A549 (cell line): Measurements from ENCODE around the gene CDC73. TPM values are rescaled to one million over a fixed set of nuclear protein-coding genes. Genes with fewer than 3 reads are reported as not detected.

Experiments used
- ATAC-seq, 2 experiments: fragments of 200-7000 bp in 1 of 2; fragments of >200 bp in 1 of 2; cut with Nextera tagmentation in 1 of 2; cut with Tn5 transposase in 1 of 2; 3 replicates each; pipeline versions ENCODE4 v1.8.0 to v1.9.1; 2018 to 2020; ENCODE audit warnings: mild to moderate bottlenecking in 1 of 2, moderate library complexity in 1 of 2
- CTCF ChIA-PET: fragments of 300-600 bp; sonication (Branson Sonifier 250); formaldehyde crosslinking; extraction: SDS; loops from one replicate; lab custom pipeline; 2021; ENCODE audit warnings: antibody characterized with exemption, inconsistent platforms; lab: Yijun Ruan, JAX
- POLR2A ChIA-PET: fragments of 350-600 bp; formaldehyde crosslinking; extraction: SDS; loops from one replicate; lab custom pipeline; 2021; ENCODE audit warnings: antibody characterized with exemption, inconsistent platforms; lab: Yijun Ruan, JAX
- DNase-seq, 2 experiments: peaks; one replicate each; pipeline versions ENCODE4 v3.0.0 to v3.0.0-alpha.2; 2011 to 2016; ENCODE audit warnings: low read depth in 1 of 2, low spot score in 1 of 2
- FAIRE-seq: peaks from 2 replicates; lab custom pipeline; 2011; peaks lifted over from hg19 to GRCh38; lab: Jason Lieb, UNC
- H3K27ac ChIP-seq, 2 experiments: fragments of >200 bp; sonication (Bioruptor Twin); formaldehyde crosslinking; 3 replicates each; pipeline ENCODE4 v1.5.1; 2016 to 2017
- H3K4me1 ChIP-seq: fragments of >200 bp; sonication (Bioruptor Twin); formaldehyde crosslinking; 3 replicates; pipeline ENCODE4 v1.6.1; 2016
- H3K4me2 ChIP-seq: fragments of >200 bp; sonication (Bioruptor Twin); formaldehyde crosslinking; 3 replicates; pipeline ENCODE4 v1.6.1; 2016
- H3K4me3 ChIP-seq: fragments of >200 bp; sonication (Bioruptor Twin); formaldehyde crosslinking; 3 replicates; pipeline ENCODE4 v1.5.1; 2016
- H3K9me3 ChIP-seq: fragments of >200 bp; sonication (Bioruptor Twin); formaldehyde crosslinking; 3 replicates; pipeline ENCODE4 v1.6.1; 2016
- CBX2 ChIP-seq: fragments of 200-600 bp; sonication (generic); IDR thresholded peaks from 2 replicates; pipeline ENCODE4 v1.6.1; 2016; ENCODE audit warnings: low read depth, mild to moderate bottlenecking, borderline replicate concordance
- EHMT2 ChIP-seq: fragments of 200-600 bp; sonication (generic); IDR thresholded peaks from 2 replicates; pipeline ENCODE4 v1.6.1; 2016; ENCODE audit warnings: antibody characterized with exemption, low read depth, mild to moderate bottlenecking, moderate library complexity
- EP300 ChIP-seq, 2 experiments: fragments of >200 bp; sonication (Bioruptor Twin); formaldehyde crosslinking; IDR thresholded peaks; 2 replicates in 1 of 2; 3 replicates in 1 of 2; pipeline ENCODE4 v1.6.1; 2016 to 2017
- FOSB ChIP-seq: fragments of 250-450 bp; sonication (Bioruptor Pico); IDR thresholded peaks from 2 replicates; pipeline ENCODE4 v1.5.0; 2020; ENCODE audit warnings: mild to moderate bottlenecking, moderate library complexity
- FOXS1 ChIP-seq: fragments of 250-450 bp; sonication (Bioruptor Pico); IDR thresholded peaks from 2 replicates; pipeline ENCODE4 v1.5.0; 2020; ENCODE audit warnings: mild to moderate bottlenecking, moderate library complexity
- HOXA7 ChIP-seq: fragments of 250-450 bp; sonication (Bioruptor Pico); IDR thresholded peaks from 2 replicates; pipeline ENCODE4 v1.5.0; 2020; ENCODE audit warnings: mild to moderate bottlenecking, moderate library complexity
- JUN ChIP-seq, 2 experiments: fragments of >200 bp; sonication (Bioruptor Twin); formaldehyde crosslinking; IDR thresholded peaks; 2 replicates in 1 of 2; 3 replicates in 1 of 2; pipeline ENCODE4 v1.6.1; 2016 to 2017
- KDM5A ChIP-seq: fragments of 200-600 bp; sonication (generic); IDR thresholded peaks from 2 replicates; pipeline ENCODE4 v1.6.1; 2016; ENCODE audit warnings: antibody characterized with exemption, mild to moderate bottlenecking
- MAX ChIP-seq: IDR thresholded peaks from 2 replicates; pipeline ENCODE4 v1.6.1; 2012
- MYC ChIP-seq: IDR thresholded peaks from 2 replicates; pipeline ENCODE4 v1.6.1; 2012; ENCODE audit warnings: mild to moderate bottlenecking, inconsistent platforms, low read length, improper control_type of control experiment, borderline replicate concordance
- NFE2L2 ChIP-seq: fragments of 150-350 bp; conservative IDR thresholded peaks from 2 replicates; pipeline ENCODE4 v1.6.1; 2014; ENCODE audit warnings: low read length
- NPAS2 ChIP-seq: fragments of 250-450 bp; sonication (Bioruptor Pico); IDR thresholded peaks from 2 replicates; pipeline ENCODE4 v1.8.0; 2022; ENCODE audit warnings: mild to moderate bottlenecking, moderate library complexity, borderline replicate concordance
- PHF8 ChIP-seq: fragments of 200-600 bp; sonication (generic); IDR thresholded peaks from 2 replicates; pipeline ENCODE4 v1.6.1; 2016; ENCODE audit warnings: low read depth, mild to moderate bottlenecking, antibody characterized with exemption, moderate library complexity, borderline replicate concordance
- POLR2A ChIP-seq: IDR thresholded peaks from 2 replicates; pipeline ENCODE4 v1.6.1; 2012; ENCODE audit warnings: mild to moderate bottlenecking, low read length
- POLR2AphosphoS2 ChIP-seq: conservative IDR thresholded peaks from 2 replicates; pipeline ENCODE4 v1.6.1; 2012; ENCODE audit warnings: low read length, improper control_type of control experiment, inconsistent platforms
- RARB ChIP-seq: fragments of 250-450 bp; sonication (Bioruptor Pico); IDR thresholded peaks from 2 replicates; pipeline ENCODE4 v1.8.0; 2021; ENCODE audit warnings: mild to moderate bottlenecking, moderate library complexity
- REST ChIP-seq: fragments of 200-600 bp; sonication (generic); IDR thresholded peaks from 2 replicates; pipeline ENCODE4 v1.6.1; 2016; ENCODE audit warnings: antibody characterized with exemption, mild to moderate bottlenecking, moderate library complexity
- TFCP2L1 ChIP-seq: fragments of 250-450 bp; sonication (Bioruptor Pico); IDR thresholded peaks from 2 replicates; pipeline ENCODE4 v1.5.0; 2021; ENCODE audit warnings: mild to moderate bottlenecking
- USF2 ChIP-seq: fragments of 450-650 bp; IDR thresholded peaks from 2 replicates; pipeline ENCODE4 v1.6.1; 2014; ENCODE audit warnings: antibody characterized with exemption
- ZFP36 ChIP-seq: fragments of 450-650 bp; IDR thresholded peaks from 2 replicates; pipeline ENCODE4 v1.6.1; 2014; ENCODE audit warnings: borderline replicate concordance; ENCODE audit not compliant: partially characterized antibody
- ZSCAN20 ChIP-seq: fragments of 250-450 bp; sonication (Bioruptor Pico); IDR thresholded peaks from 2 replicates; pipeline ENCODE4 v1.8.0; 2022; ENCODE audit warnings: mild to moderate bottlenecking, moderate library complexity
- WGBS: methylation state at CpG from one replicate; pipeline ENCODE4 v1.1.6; 2017; ENCODE audit errors: missing lambda C conversion rate; 5-methylcytosine and 5-hydroxymethylcytosine counted together
- polyA plus RNA-seq, 4 experiments: library from polyadenylated mRNA; depleted of rRNA in 3 of 4; stranded (reverse); fragments of >200 nt; fragmentation: RNase III in 1 of 4; extraction: RNeasy Plus Mini Kit Qiagen cat#74134 plus additional on column Dnase treatment in 1 of 4; gene quantifications; 2 replicates in 3 of 4; 3 replicates in 1 of 4; pipeline ENCODE4 v1.2.3, GENCODE V29; 2011 to 2017
- TF ChIP-seq, protein P1 (sequence below): fragments of >200 bp; sonication (Bioruptor Twin); formaldehyde crosslinking; IDR thresholded peaks from 2 replicates; pipeline ENCODE4 v1.6.1; 2016

The CDC73 gene
- polyA plus RNA-seq, 2 of the 4 experiments (the other 2 are of a cell fraction) = 42.2 to 77.9 TPM

DNA sequence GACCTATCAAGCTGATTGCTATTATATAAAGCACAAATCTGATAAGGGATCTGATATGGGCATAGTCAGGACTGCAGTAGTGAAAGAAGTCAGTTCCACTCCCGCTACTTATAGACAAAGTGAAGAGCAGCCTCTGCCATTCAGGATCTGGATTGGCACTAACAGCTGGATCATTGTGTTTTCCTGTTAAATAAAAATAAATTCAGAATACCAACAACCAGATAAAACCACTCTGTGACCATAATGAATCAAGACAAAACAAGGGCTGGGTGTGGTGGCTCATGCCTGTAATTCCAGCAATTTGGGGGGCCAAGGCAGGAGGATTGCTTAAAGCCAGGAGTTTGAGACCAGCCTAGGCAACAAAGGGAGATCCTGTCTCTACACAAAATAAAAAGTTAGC is 11.6 kb upstream of the CDC73 start:
- POLR2A ChIA-PET = no interaction called here
- 89% methylated on average over 1 of the region's 1 CpG for WGBS
- no peak for FAIRE-seq

DNA sequence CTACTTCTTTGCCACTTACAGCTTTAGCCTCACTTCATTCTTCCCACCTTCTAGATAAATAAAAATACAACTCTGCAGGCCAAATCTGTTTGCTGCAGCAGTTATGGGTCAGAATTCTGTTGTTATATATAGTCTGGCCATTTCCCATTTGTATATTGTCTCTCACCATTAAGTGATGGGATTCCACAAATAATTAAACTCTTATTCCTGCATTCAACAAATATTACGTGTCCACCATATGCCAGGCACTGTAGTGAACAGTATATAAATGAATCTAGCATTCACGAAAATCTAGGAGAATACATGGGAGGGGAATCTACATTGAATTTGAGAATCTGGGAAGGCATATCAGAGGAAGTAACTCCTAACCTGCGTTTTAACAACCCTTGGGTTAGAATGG is 11.0 kb upstream of the CDC73 start:
- DNase-seq (no peak), FAIRE-seq (no peak), ATAC-seq (no peak)
- CTCF ChIA-PET = interaction anchor here (1.3 to 7.2 kb wide), 2 partner anchors 9 to 11 kb away, joined by 4 to 63 read pairs; partner anchors contain the start of gene CDC73
- 63% methylated on average over 3 of the region's 3 CpGs for WGBS
- H3K9me3 ChIP-seq = no peaks in the 10 kb centered on the region
- peaks cover 56% of the 10 kb centered on the region for H3K4me1 ChIP-seq
- no peak overlapping the region for H3K4me3 ChIP-seq
- peak overlapping the region; percentile 75; the same call in 2 of the 3 replicates for H3K4me2 ChIP-seq
- POLR2A ChIA-PET = no interaction called here
- TF ChIP-seq JUN (IDR thresholded peaks at IDR 0.05) = no peak
- TF ChIP-seq HOXA7 (CRISPR knock-in tag) = no peak
- no peak for TF ChIP-seq POLR2AphosphoS2
- TF ChIP-seq MAX = no peak
- TF ChIP-seq, protein P1, sequence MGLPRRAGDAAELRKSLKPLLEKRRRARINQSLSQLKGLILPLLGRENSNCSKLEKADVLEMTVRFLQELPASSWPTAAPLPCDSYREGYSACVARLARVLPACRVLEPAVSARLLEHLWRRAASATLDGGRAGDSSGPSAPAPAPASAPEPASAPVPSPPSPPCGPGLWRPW = no peak
- no peak for TF ChIP-seq NPAS2 (CRISPR knock-in tag)
- no peak for TF ChIP-seq TFCP2L1
- TF ChIP-seq RARB (CRISPR knock-in tag) = no peak
- no peak for TF ChIP-seq MYC
- TF ChIP-seq FOSB (CRISPR knock-in tag) = no peak
- TF ChIP-seq ZSCAN20 = no peak
- TF ChIP-seq PHF8 = no peak
- no peak for TF ChIP-seq POLR2A
- TF ChIP-seq EP300 (IDR thresholded peaks at IDR 0.05) = no peak
- TF ChIP-seq FOXS1 = no peak
- TF ChIP-seq KDM5A = no peak
- peak overlapping the region; percentile 73 to 86 for H3K27ac ChIP-seq

More for the DNA sequence above, 11.6 kb upstream of the CDC73 start:
- TF ChIP-seq JUN (IDR thresholded peaks at IDR 0.05) (no peak), CBX2 (no peak), REST (no peak), TFCP2L1 (no peak), NFE2L2 (no peak), USF2 (no peak), ZFP36 (no peak), EHMT2 (no peak)
- Histone ChIP-seq H3K9me3 (no peaks in the 10 kb centered on the region), H3K4me1 (peaks cover 51% of the 10 kb centered on the region), H3K27ac (peak overlapping the region; percentile 73 to 86; a peak in 5 of 6 replicates), H3K4me3 (no peak overlapping the region), H3K4me2 (no peak overlapping the region)
- no peak for ATAC-seq
- CTCF ChIA-PET = interaction anchor here (1.4 to 7.2 kb wide), 2 partner anchors 10 to 12 kb away, joined by 4 to 63 read pairs; partner anchors contain the start of gene CDC73
- DNase-seq = no peak
